Upper lobe of left lung (tissue), 4 donors: Measurements from ENCODE around the gene GSTT4.

Source experiments
- CTCF ChIP-seq, 6 experiments: fragments of 450-650 bp in 4 of 6; fragments of 200-600 bp in 2 of 6; sonication (generic) in 2 of 6; IDR thresholded peaks; one replicate each; pipeline ENCODE4 v1.5.1; 2016 to 2019; ENCODE audit warnings: antibody characterized with exemption in 6 of 6
- EP300 ChIP-seq, 4 donors: sonication (generic); formaldehyde crosslinking; IDR thresholded peaks; one replicate each; pipeline ENCODE4 v1.5.1; 2017; ENCODE audit warnings: antibody characterized with exemption in 4 of 4, control low read depth in 2 of 4
- POLR2A ChIP-seq, 4 donors: fragments of 450-650 bp; IDR thresholded peaks; one replicate each; pipeline ENCODE4 v1.5.1; 2016 to 2017; ENCODE audit warnings: antibody characterized with exemption in 4 of 4, mild to moderate bottlenecking in 2 of 4
- POLR2AphosphoS5 ChIP-seq, 2 donors: sonication (generic); formaldehyde crosslinking; IDR thresholded peaks; one replicate each; pipeline ENCODE4 v1.5.1; 2017; ENCODE audit warnings: antibody characterized with exemption in 2 of 2

- TF ChIP-seq CTCF (IDR thresholded peaks at IDR 0.05) (no peak), POLR2AphosphoS5 (IDR thresholded peaks at IDR 0.05) (no peak), POLR2A (IDR thresholded peaks at IDR 0.05) (no peak), EP300 (IDR thresholded peaks at IDR 0.05) (no peak)
These were observed 48.4 kb upstream of the GSTT4 start for GRCh38 chr22:24053481-24054226.
